Urinary bladder (tissue), 4 donors: Measurements from ENCODE around the gene ARHGAP28. TPM values are rescaled to one million over a fixed set of nuclear protein-coding genes. Genes with fewer than 3 reads are reported as not detected.

ENCODE experiments used
- DNase-seq: peaks from one replicate; pipeline ENCODE4 v3.0.0-alpha.2; 2015; ENCODE audit errors: extremely low spot score
- H3K27ac ChIP-seq: one replicate; pipeline ENCODE4 v1.5.1; 2013; ENCODE audit warnings: low read depth, mild to moderate bottlenecking, moderate library complexity
- H3K36me3 ChIP-seq: one replicate; pipeline ENCODE4 v1.6.1; 2013; ENCODE audit warnings: mild to moderate bottlenecking, moderate library complexity; ENCODE audit not compliant: insufficient read depth
- H3K4me1 ChIP-seq: one replicate; pipeline ENCODE4 v1.6.1; 2013; ENCODE audit warnings: mild to moderate bottlenecking, moderate library complexity; ENCODE audit not compliant: insufficient read depth
- H3K4me3 ChIP-seq: one replicate; pipeline ENCODE4 v1.5.1; 2013; ENCODE audit warnings: low read depth, low read length
- WGBS: extraction: QIAGEN DNeasy Blood & Tissue Kit; methylation state at CpG from one replicate; pipeline ENCODE4 v1.1.7; 2013; 5-methylcytosine and 5-hydroxymethylcytosine counted together
- polyA plus RNA-seq: library from polyadenylated mRNA; stranded (reverse); fragments of 200-250 nt; gene quantifications from one replicate; pipeline ENCODE4 v1.2.3, GENCODE V29; 2013
- total RNA-seq: library from RNA; depleted of rRNA; stranded (reverse); fragments of >200 nt; gene quantifications from one replicate; pipeline ENCODE4 v1.2.3, GENCODE V29; 2014
- donor health status: healthy with polysubstance abuse.
- donor health status: healthy.

ARHGAP28 gene
- total and polyA plus RNA-seq, 2 donors, result 9.1 to 84.0 TPM

GRCh38 chr18:6882401-6882800 is 152.9 kb downstream of the ARHGAP28 start:
- Histone ChIP-seq H3K4me1 (no peaks in the 10 kb centered on the region), H3K27ac (no peak overlapping the region), H3K4me3 (no peak overlapping the region), H3K36me3 (no peaks in the 10 kb centered on the region)
- DNase-seq, result no peak
- WGBS, result 84% methylated on average over 2 of the region's 2 CpGs

GRCh38 chr18:6885006-6885481 is 155.5 kb downstream of the ARHGAP28 start:
- peak; percentile 13 for DNase-seq
- Histone ChIP-seq H3K4me1 (no peaks in the 10 kb centered on the region), H3K4me3 (no peak overlapping the region), H3K36me3 (no peaks in the 10 kb centered on the region), H3K27ac (peak overlapping the region; percentile 2)
- WGBS, result 60% methylated on average over 8 of the region's 8 CpGs

GRCh38 chr18:6885992-6886796 is 156.7 kb downstream of the ARHGAP28 start:
- no peak overlapping the region for H3K4me3 ChIP-seq
- H3K4me1 ChIP-seq, result no peaks in the 10 kb centered on the region
- no peaks in the 10 kb centered on the region for H3K36me3 ChIP-seq
- WGBS, result 25% methylated on average over 4 of the region's 4 CpGs
- no peak overlapping the region for H3K27ac ChIP-seq
- peak; percentile 56 for DNase-seq

- 78% methylated on average over 6 of the region's 6 CpGs for WGBS
- Histone ChIP-seq H3K27ac (no peak overlapping the region), H3K4me1 (no peaks in the 10 kb centered on the region), H3K36me3 (no peaks in the 10 kb centered on the region), H3K4me3 (no peak overlapping the region)
- no peak for DNase-seq
Observed at GRCh38 chr18:6886797-6887330, 157.3 kb downstream of the ARHGAP28 start.

GRCh38 chr18:6891788-6892187 is 162.3 kb downstream of the ARHGAP28 start:
- no peaks in the 10 kb centered on the region for H3K4me1 ChIP-seq
- no peak overlapping the region for H3K27ac ChIP-seq
- no peaks in the 10 kb centered on the region for H3K36me3 ChIP-seq
- DNase-seq, result no peak
- 94% methylated on average over 3 of the region's 3 CpGs for WGBS
- no peak overlapping the region for H3K4me3 ChIP-seq

- no peak overlapping the region for H3K27ac ChIP-seq
- H3K36me3 ChIP-seq, result no peaks in the 10 kb centered on the region
- 72% methylated on average over 3 of the region's 3 CpGs for WGBS
- H3K4me3 ChIP-seq, result no peak overlapping the region
- H3K4me1 ChIP-seq, result no peaks in the 10 kb centered on the region
- no peak for DNase-seq
Observed at GRCh38 chr18:6901286-6901926, 171.9 kb downstream of the ARHGAP28 start.

- no peak overlapping the region for H3K4me3 ChIP-seq
- no peaks in the 10 kb centered on the region for H3K4me1 ChIP-seq
- H3K36me3 ChIP-seq, result no peaks in the 10 kb centered on the region
- no peak overlapping the region for H3K27ac ChIP-seq
- DNase-seq, result no peak
- 89% methylated on average over 3 of the region's 3 CpGs for WGBS
Observed at GRCh38 chr18:6917072-6917471, 187.6 kb downstream of the ARHGAP28 start.

- H3K4me1 ChIP-seq, result no peaks in the 10 kb centered on the region
- DNase-seq, result peak; percentile 47
- no peak overlapping the region for H3K4me3 ChIP-seq
- 80% methylated on average over 37 of the region's 37 CpGs for WGBS
- H3K36me3 ChIP-seq, result no peaks in the 10 kb centered on the region
- no peak overlapping the region for H3K27ac ChIP-seq
Observed at GRCh38 chr18:6920099-6920955, 190.8 kb downstream of the ARHGAP28 start.

- no peak for DNase-seq
- no peaks in the 10 kb centered on the region for H3K36me3 ChIP-seq
- no peak overlapping the region for H3K4me3 ChIP-seq
- no peak overlapping the region for H3K27ac ChIP-seq
- no peaks in the 10 kb centered on the region for H3K4me1 ChIP-seq
Observed at GRCh38 chr18:6921571-6921970, 192.1 kb downstream of the ARHGAP28 start.

- WGBS, result 84% methylated on average over 1 of the region's 1 CpG
- H3K4me3 ChIP-seq, result no peak overlapping the region
- H3K27ac ChIP-seq, result no peak overlapping the region
- no peaks in the 10 kb centered on the region for H3K4me1 ChIP-seq
- H3K36me3 ChIP-seq, result no peaks in the 10 kb centered on the region
- DNase-seq, result no peak
Observed at GRCh38 chr18:6923220-6923619, 193.7 kb downstream of the ARHGAP28 start.

GRCh38 chr18:6927153-6927552 is 197.6 kb downstream of the ARHGAP28 start:
- H3K36me3 ChIP-seq, result no peaks in the 10 kb centered on the region
- no peaks in the 10 kb centered on the region for H3K4me1 ChIP-seq
- peak; percentile 21 for DNase-seq
- H3K27ac ChIP-seq, result no peak overlapping the region
- 64% methylated on average over 2 of the region's 2 CpGs for WGBS
- no peak overlapping the region for H3K4me3 ChIP-seq

- no peak overlapping the region for H3K4me3 ChIP-seq
- H3K36me3 ChIP-seq, result no peaks in the 10 kb centered on the region
- H3K4me1 ChIP-seq, result no peaks in the 10 kb centered on the region
- WGBS, result 82% methylated on average over 11 of the region's 11 CpGs
- no peak overlapping the region for H3K27ac ChIP-seq
- DNase-seq, result no peak
Observed at GRCh38 chr18:6928359-6928758, 198.8 kb downstream of the ARHGAP28 start.

- 92% methylated on average over 45 of the region's 45 CpGs for WGBS
- H3K4me1 ChIP-seq, result no peaks in the 10 kb centered on the region
- no peak for DNase-seq
- H3K36me3 ChIP-seq, result no peaks in the 10 kb centered on the region
- no peak overlapping the region for H3K4me3 ChIP-seq
- H3K27ac ChIP-seq, result no peak overlapping the region
Observed at GRCh38 chr18:6929370-6930102, 200.0 kb downstream of the ARHGAP28 start.
